Measurements from ENCODE around the gene HOXD11.

- no peak for TF ChIP-seq POLR2AphosphoS5 (IDR thresholded peaks at IDR 0.05; ENCODE audit: borderline replicate concordance, low read depth, low read length)
- no peak for TF ChIP-seq EZH2 (IDR thresholded peaks at IDR 0.05)
Observed at GRCh38 chr2:176156807-176157498, 49.9 kb downstream of the HOXD11 start, which contains the start of gene HOXD3.
